HepG2 (cell line): Measurements from ENCODE around the gene BCCIP. TPM values are rescaled to one million over a fixed set of nuclear protein-coding genes. Genes with fewer than 3 reads are reported as not detected.

Experiments
- ATAC-seq: fragments of 200-7000 bp; cut with Tn5 transposase; 3 replicates; pipeline ENCODE4 v1.9.1; 2020; ENCODE audit warnings: mild to moderate bottlenecking, moderate library complexity
- BruUV-seq: library from RNA; stranded (reverse); fragments of 400-500 nt; replicated peaks from 2 replicates; lab custom pipeline; 2021; lab: Mats Ljungman, UMichigan
- CTCF ChIA-PET: fragments of 300-600 bp; formaldehyde crosslinking; extraction: SDS; loops from one replicate; lab custom pipeline; 2021; ENCODE audit warnings: low total read pairs, inconsistent platforms, low intra/inter-chr PET ratio; lab: Yijun Ruan, JAX
- POLR2A ChIA-PET: fragments of 350-600 bp; sonication (Branson Sonifier 250); formaldehyde crosslinking; loops from one replicate; lab custom pipeline; 2020; ENCODE audit warnings: antibody characterized with exemption, inconsistent platforms; lab: Yijun Ruan, JAX
- DNase-seq: peaks from one replicate; pipeline ENCODE4 v3.0.0-alpha.2; 2015; ENCODE audit warnings: low spot score
- FAIRE-seq: peaks from 3 replicates; lab custom pipeline; 2011; peaks lifted over from hg19 to GRCh38; lab: Jason Lieb, UNC
- H2AFZ ChIP-seq: one replicate; pipeline ENCODE4 v1.6.1; 2011; ENCODE audit warnings: low read length, inconsistent platforms
- H3K27ac ChIP-seq: fragments of 300-600 bp; 3 replicates; pipeline ENCODE4 v1.8.0; 2011; ENCODE audit warnings: mixed run types, mild to moderate bottlenecking, mixed read lengths, low read length, inconsistent platforms; ENCODE audit not compliant: insufficient read depth; ENCODE audit errors: extremely low read length
- H3K27me3 ChIP-seq, 2 experiments: fragments of 200-600 bp in 1 of 2; 2 replicates in 1 of 2; 3 replicates in 1 of 2; pipeline versions ENCODE4 v1.6.0 to v1.8.0; 2011; ENCODE audit warnings: low read length in 2 of 2, mild to moderate bottlenecking in 2 of 2, moderate library complexity in 2 of 2, inconsistent platforms in 1 of 2; ENCODE audit not compliant: insufficient read depth in 2 of 2, control insufficient read depth in 1 of 2
- H3K36me3 ChIP-seq, 2 experiments: fragments of 200-600 bp in 1 of 2; replicated peaks in 1 of 2; 2 replicates in 1 of 2; 3 replicates in 1 of 2; pipeline versions ENCODE4 v1.5.1 to v1.8.0; 2011; ENCODE audit warnings: low read length in 2 of 2, inconsistent platforms in 1 of 2; ENCODE audit not compliant: insufficient read depth in 2 of 2, control insufficient read depth in 1 of 2
- H3K4me1 ChIP-seq: 2 replicates; pipeline ENCODE4 v1.5.1; 2012; ENCODE audit warnings: low read length, inconsistent platforms; ENCODE audit not compliant: insufficient read depth
- H3K4me2 ChIP-seq: 2 replicates; pipeline ENCODE4 v1.6.0; 2011; ENCODE audit warnings: low read depth, low read length, inconsistent platforms
- H3K4me3 ChIP-seq, 3 experiments: fragments of 200-600 bp in 1 of 3; sonication (generic), shearing (Covaris generic) in 1 of 3; replicated peaks in 1 of 3; 2 replicates each; pipeline ENCODE4 v1.5.1; 2011 to 2016; ENCODE audit warnings: low read length in 3 of 3, inconsistent platforms in 2 of 3, low read depth in 2 of 3, mild to moderate bottlenecking in 2 of 3, control low read depth in 1 of 3, mixed read lengths in 1 of 3; ENCODE audit not compliant: insufficient read depth in 1 of 3
- H3K79me2 ChIP-seq: one replicate; pipeline ENCODE4 v1.6.1; 2011; ENCODE audit warnings: low read length, inconsistent platforms; ENCODE audit not compliant: insufficient read depth
- H3K9ac ChIP-seq: 2 replicates; pipeline ENCODE4 v1.6.0; 2011; ENCODE audit warnings: mild to moderate bottlenecking, low read depth, low read length, inconsistent platforms; ENCODE audit not compliant: insufficient read depth
- H3K9me3 ChIP-seq: 2 replicates; pipeline ENCODE4 v1.5.1; 2012; ENCODE audit warnings: mild to moderate bottlenecking, low read length
- H4K20me1 ChIP-seq: 2 replicates; pipeline ENCODE4 v1.6.0; 2011; ENCODE audit warnings: inconsistent platforms, mild to moderate bottlenecking, low read length, moderate library complexity; ENCODE audit not compliant: insufficient read depth
- ARID2 ChIP-seq: sonication (generic); formaldehyde crosslinking; IDR thresholded peaks from 2 replicates; pipeline ENCODE4 v1.8.1; 2022; ENCODE audit warnings: mild to moderate bottlenecking, missing genetic modification reagents, borderline replicate concordance
- GABPA ChIP-seq, 2 experiments: IDR thresholded peaks; 2 replicates each; pipeline ENCODE4 v1.6.1; 2011 to 2016; ENCODE audit warnings: low read depth in 2 of 2, low read length in 1 of 2, missing biosample characterization in 1 of 2, missing genetic modification characterization in 1 of 2
- KDM5A ChIP-seq: fragments of 200-600 bp; sonication (generic); IDR thresholded peaks from 2 replicates; pipeline ENCODE4 v1.7.0; 2018; ENCODE audit warnings: antibody characterized with exemption, mild to moderate bottlenecking, low read length, borderline replicate concordance
- RFXANK ChIP-seq: IDR thresholded peaks from 2 replicates; pipeline ENCODE4 v1.6.1; 2016
- ZNF543 ChIP-seq: sonication (generic); formaldehyde crosslinking; IDR thresholded peaks from 2 replicates; pipeline ENCODE4 v1.4.0; 2020; ENCODE audit warnings: mild to moderate bottlenecking, missing genetic modification reagents
- ZNF619 ChIP-seq: sonication (generic); formaldehyde crosslinking; IDR thresholded peaks from 2 replicates; pipeline ENCODE4 v1.4.0; 2020; ENCODE audit warnings: mild to moderate bottlenecking, missing genetic modification reagents
- WGBS: methylation state at CpG from one replicate; pipeline ENCODE4 v1.1.6; 2017; ENCODE audit warnings: low lambda C conversion rate; 5-methylcytosine and 5-hydroxymethylcytosine counted together
- in situ Hi-C: cut with HindIII; loops from 2 replicates; pipeline ENCODE4 v1.10.0; 2017; ENCODE audit warnings: low pct_unique_long_range_greater_than_20kb; ENCODE audit not compliant: extremely low pct_ligation_motif_present
- intact Hi-C: fragments of 100-400 bp; cut with micrococcal nuclease; formaldehyde crosslinking; loops from one replicate; pipeline ENCODE4 v1.10.0; 2022; ENCODE audit not compliant: unreplicated experiment
- polyA plus RNA-seq, 8 experiments: library from polyadenylated mRNA; depleted of rRNA in 3 of 8; stranded (reverse) in 7 of 8; unstranded in 1 of 8; fragments of >200 nt; fragmentation: Illumina TruSeq in 4 of 8; extraction: Trizol in 4 of 8; gene quantifications; 2 replicates each; pipeline versions ENCODE4 v1.2.1 to v1.2.3, GENCODE V29; 2011 to 2016; ENCODE audit warnings: low read depth in 4 of 8, missing spikeins in 1 of 8, mixed read lengths in 1 of 8; ENCODE audit not compliant: insufficient read depth in 1 of 8
- total RNA-seq, 5 experiments: library from RNA; depleted of rRNA; stranded (reverse); fragments of >200 nt; fragmentation: Illumina TruSeq; extraction: Trizol; gene quantifications; 2 replicates each; pipeline ENCODE4 v1.2.3, GENCODE V29; 2016; ENCODE audit warnings: low read depth in 1 of 5
- TF ChIP-seq, protein P1 (sequence below): sonication (generic); formaldehyde crosslinking; IDR thresholded peaks from 2 replicates; pipeline ENCODE4 v1.4.0; 2020; ENCODE audit warnings: missing genetic modification reagents

BCCIP gene
- total and polyA plus RNA-seq, 2 of the 13 experiments (the other 11 are each of a cell fraction or from before 2014, with no cell fraction given), result 37.0 to 132 TPM

DNA sequence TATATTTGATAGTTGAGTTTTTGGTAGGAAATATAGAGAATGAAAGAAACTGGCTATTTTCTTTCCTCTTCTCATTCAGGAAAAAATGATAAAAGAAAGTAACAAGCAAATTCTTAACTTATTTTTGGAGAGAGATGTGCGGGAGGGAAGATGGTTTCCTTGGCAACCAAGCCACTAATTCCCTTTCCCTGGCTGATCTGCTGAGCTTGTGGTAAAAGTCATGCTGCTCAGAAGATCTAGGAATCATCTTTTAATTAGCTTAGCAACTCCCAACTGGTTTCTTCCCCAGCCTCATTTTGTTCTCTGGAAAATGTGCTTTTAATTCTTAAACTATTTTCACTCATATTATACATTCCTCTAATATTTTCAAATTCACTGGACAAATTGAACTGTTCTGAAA, 12.1 kb upstream of the BCCIP start:
- intact Hi-C loops (no loop called here), in situ Hi-C loops (no loop called here)
- Histone ChIP-seq H4K20me1 (no peaks in the 10 kb centered on the region), H3K27ac (no peak overlapping the region), H3K79me2 (no peaks in the 10 kb centered on the region), H2AFZ (no peak overlapping the region), H3K36me3 (peaks cover 12 to 13% of the 10 kb centered on the region in 2 experiments), H3K9ac (no peak overlapping the region), H3K9me3 (no peaks in the 10 kb centered on the region), H3K27me3 (no peaks in the 10 kb centered on the region), H3K4me2 (no peak overlapping the region), H3K4me1 (no peaks in the 10 kb centered on the region), H3K4me3 (no peak overlapping the region)
- POLR2A ChIA-PET, result no interaction called here
- WGBS, result 85% methylated on average over 1 of the region's 1 CpG
- CTCF ChIA-PET, result no interaction called here
- no peak for ATAC-seq
- no peak for FAIRE-seq
- DNase-seq, result no peak
- no TSS peak for BruUV-seq
- TF ChIP-seq, protein P1, sequence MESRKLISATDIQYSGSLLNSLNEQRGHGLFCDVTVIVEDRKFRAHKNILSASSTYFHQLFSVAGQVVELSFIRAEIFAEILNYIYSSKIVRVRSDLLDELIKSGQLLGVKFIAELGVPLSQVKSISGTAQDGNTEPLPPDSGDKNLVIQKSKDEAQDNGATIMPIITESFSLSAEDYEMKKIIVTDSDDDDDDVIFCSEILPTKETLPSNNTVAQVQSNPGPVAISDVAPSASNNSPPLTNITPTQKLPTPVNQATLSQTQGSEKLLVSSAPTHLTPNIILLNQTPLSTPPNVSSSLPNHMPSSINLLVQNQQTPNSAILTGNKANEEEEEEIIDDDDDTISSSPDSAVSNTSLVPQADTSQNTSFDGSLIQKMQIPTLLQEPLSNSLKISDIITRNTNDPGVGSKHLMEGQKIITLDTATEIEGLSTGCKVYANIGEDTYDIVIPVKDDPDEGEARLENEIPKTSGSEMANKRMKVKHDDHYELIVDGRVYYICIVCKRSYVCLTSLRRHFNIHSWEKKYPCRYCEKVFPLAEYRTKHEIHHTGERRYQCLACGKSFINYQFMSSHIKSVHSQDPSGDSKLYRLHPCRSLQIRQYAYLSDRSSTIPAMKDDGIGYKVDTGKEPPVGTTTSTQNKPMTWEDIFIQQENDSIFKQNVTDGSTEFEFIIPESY (CRISPR knock-in tag), result no peak
- TF ChIP-seq GABPA (IDR thresholded peaks at IDR 0.05; ENCODE audit: low read depth, low read length) (no peak), GABPA (CRISPR knock-in tag; IDR thresholded peaks at IDR 0.05; ENCODE audit: low read depth) (no peak), KDM5A (no peak), ARID2 (CRISPR knock-in tag) (no peak), ZNF543 (CRISPR knock-in tag) (no peak), ZNF619 (CRISPR knock-in tag) (no peak), RFXANK (no peak)
